HepG2 (cell line): ENCODE results near the gene PLIN1. TPM values are rescaled to one million over a fixed set of nuclear protein-coding genes. Genes with fewer than 3 reads are reported as not detected.

Experiments used
- ARID5B ChIP-seq: IDR thresholded peaks from 2 replicates; pipeline ENCODE4 v1.4.0; 2020; ENCODE audit warnings: mild to moderate bottlenecking, missing genetic modification reagents
- ATF4 ChIP-seq, 2 experiments: fragments of 450-650 bp in 1 of 2; sonication (generic) in 1 of 2; formaldehyde crosslinking; IDR thresholded peaks; 2 replicates each; pipeline versions ENCODE4 v1.5.0 to v1.8.0; 2020 to 2022; ENCODE audit warnings: mild to moderate bottlenecking in 1 of 2, missing genetic modification reagents in 1 of 2
- BORCS8-MEF2B ChIP-seq: sonication (generic); formaldehyde crosslinking; IDR thresholded peaks from 2 replicates; pipeline ENCODE4 v1.8.0; 2022; ENCODE audit warnings: mild to moderate bottlenecking, missing genetic modification reagents
- ESRRA ChIP-seq: sonication (generic); formaldehyde crosslinking; IDR thresholded peaks from 2 replicates; pipeline ENCODE4 v1.5.1; 2020; ENCODE audit warnings: mild to moderate bottlenecking, low read depth, missing genetic modification reagents
- FUBP1 ChIP-seq: sonication (generic); formaldehyde crosslinking; IDR thresholded peaks from 2 replicates; pipeline ENCODE4 v1.5.1; 2020; ENCODE audit warnings: missing genetic modification reagents, mild to moderate bottlenecking, borderline replicate concordance
- GFI1 ChIP-seq: sonication (generic); formaldehyde crosslinking; IDR thresholded peaks from 2 replicates; pipeline ENCODE4 v1.5.0; 2020; ENCODE audit warnings: missing genetic modification reagents, mild to moderate bottlenecking, borderline replicate concordance
- GPN1 ChIP-seq: sonication (generic); formaldehyde crosslinking; IDR thresholded peaks from 2 replicates; pipeline ENCODE4 v1.5.1; 2020; ENCODE audit warnings: missing genetic modification reagents, borderline replicate concordance
- HNF4G ChIP-seq, 2 experiments: sonication (generic) in 1 of 2; formaldehyde crosslinking in 1 of 2; IDR thresholded peaks; 2 replicates each; pipeline versions ENCODE4 v1.4.0 to v1.6.1; 2011 to 2020; ENCODE audit warnings: borderline replicate concordance in 2 of 2, low read depth in 2 of 2, mild to moderate bottlenecking in 2 of 2, low read length in 1 of 2, missing genetic modification reagents in 1 of 2, moderate library complexity in 1 of 2
- KMT2A ChIP-seq: sonication (generic); formaldehyde crosslinking; IDR thresholded peaks from 2 replicates; pipeline ENCODE4 v1.4.0; 2020; ENCODE audit warnings: missing genetic modification reagents
- NR3C1 ChIP-seq: sonication (generic); formaldehyde crosslinking; IDR thresholded peaks from 2 replicates; pipeline ENCODE4 v1.4.0; 2020; ENCODE audit warnings: missing genetic modification reagents
- POLR2A ChIP-seq, 2 experiments: IDR thresholded peaks; 2 replicates each; pipeline ENCODE4 v1.6.1; 2011; ENCODE audit warnings: low read depth in 2 of 2, low read length in 2 of 2, mild to moderate bottlenecking in 1 of 2, moderate library complexity in 1 of 2; ENCODE audit not compliant: insufficient read depth in 1 of 2
- SALL2 ChIP-seq: sonication (generic); formaldehyde crosslinking; IDR thresholded peaks from 2 replicates; pipeline ENCODE4 v1.8.1; 2023; ENCODE audit warnings: mild to moderate bottlenecking, missing genetic modification reagents, inconsistent platforms
- SIX4 ChIP-seq: sonication (generic); formaldehyde crosslinking; IDR thresholded peaks from 2 replicates; pipeline ENCODE4 v1.4.0; 2020; ENCODE audit warnings: missing genetic modification reagents
- TEAD2 ChIP-seq: sonication (generic); formaldehyde crosslinking; IDR thresholded peaks from 2 replicates; pipeline ENCODE4 v1.9.0; 2021; ENCODE audit warnings: missing genetic modification reagents
- ZNF446 ChIP-seq: sonication (generic); formaldehyde crosslinking; IDR thresholded peaks from 2 replicates; pipeline ENCODE4 v1.5.0; 2020; ENCODE audit warnings: mild to moderate bottlenecking, missing genetic modification reagents
- polyA plus RNA-seq, 8 experiments: library from polyadenylated mRNA; depleted of rRNA in 3 of 8; stranded (reverse) in 7 of 8; unstranded in 1 of 8; fragments of >200 nt; fragmentation: Illumina TruSeq in 4 of 8; extraction: Trizol in 4 of 8; gene quantifications; 2 replicates each; pipeline versions ENCODE4 v1.2.1 to v1.2.3, GENCODE V29; 2011 to 2016; ENCODE audit warnings: low read depth in 4 of 8, missing spikeins in 1 of 8, mixed read lengths in 1 of 8; ENCODE audit not compliant: insufficient read depth in 1 of 8
- total RNA-seq, 5 experiments: library from RNA; depleted of rRNA; stranded (reverse); fragments of >200 nt; fragmentation: Illumina TruSeq; extraction: Trizol; gene quantifications; 2 replicates each; pipeline ENCODE4 v1.2.3, GENCODE V29; 2016; ENCODE audit warnings: low read depth in 1 of 5
- TF ChIP-seq, protein P1 (sequence below): fragments of 450-650 bp; IDR thresholded peaks from 2 replicates; pipeline ENCODE4 v1.6.1; 2017
- TF ChIP-seq, protein P2 (sequence below), 2 experiments: IDR thresholded peaks; 2 replicates each; pipeline ENCODE4 v1.6.1; 2011 to 2012; ENCODE audit warnings: low read length in 2 of 2, borderline replicate concordance in 1 of 2, low read depth in 1 of 2, mild to moderate bottlenecking in 1 of 2, moderate library complexity in 1 of 2

PLIN1 gene
- total and polyA plus RNA-seq, 2 of the 13 experiments (the other 11 are each of a cell fraction or from before 2014, with no cell fraction given): 0.74 to 1.2 TPM

- TF ChIP-seq ATF4 (CRISPR knock-in tag; IDR thresholded peaks at IDR 0.05) (no peak), NR3C1 (CRISPR knock-in tag) (no peak), FUBP1 (CRISPR knock-in tag) (no peak), ARID5B (CRISPR knock-in tag) (peak; percentile 71), SIX4 (CRISPR knock-in tag) (0 out of 2 replicates have a peak, but pooled peaks have one; percentile 47), BORCS8-MEF2B (CRISPR knock-in tag) (peak; percentile 63; the same call in 1 of the 2 replicates), GPN1 (CRISPR knock-in tag) (no peak), ZNF446 (CRISPR knock-in tag) (no peak), HNF4G (IDR thresholded peaks at IDR 0.05; ENCODE audit: borderline replicate concordance, low read depth, low read length) (peak; percentile 87), HNF4G (CRISPR knock-in tag; IDR thresholded peaks at IDR 0.05; ENCODE audit: borderline replicate concordance, low read depth) (peak; percentile 40; the same call in 1 of the 2 replicates), SALL2 (no peak), GFI1 (CRISPR knock-in tag) (peak; percentile 85; the same call in 1 of the 2 replicates), KMT2A (CRISPR knock-in tag) (peak; percentile 45; the same call in 1 of the 2 replicates), POLR2A (IDR thresholded peaks at IDR 0.05; ENCODE audit: insufficient read depth in 1 of 2, low read depth in 2 of 2, low read length in 2 of 2) (no peak), ESRRA (CRISPR knock-in tag) (0 out of 2 replicates have a peak, but pooled peaks have one; percentile 25), TEAD2 (CRISPR knock-in tag) (no peak)
- TF ChIP-seq, protein P1, sequence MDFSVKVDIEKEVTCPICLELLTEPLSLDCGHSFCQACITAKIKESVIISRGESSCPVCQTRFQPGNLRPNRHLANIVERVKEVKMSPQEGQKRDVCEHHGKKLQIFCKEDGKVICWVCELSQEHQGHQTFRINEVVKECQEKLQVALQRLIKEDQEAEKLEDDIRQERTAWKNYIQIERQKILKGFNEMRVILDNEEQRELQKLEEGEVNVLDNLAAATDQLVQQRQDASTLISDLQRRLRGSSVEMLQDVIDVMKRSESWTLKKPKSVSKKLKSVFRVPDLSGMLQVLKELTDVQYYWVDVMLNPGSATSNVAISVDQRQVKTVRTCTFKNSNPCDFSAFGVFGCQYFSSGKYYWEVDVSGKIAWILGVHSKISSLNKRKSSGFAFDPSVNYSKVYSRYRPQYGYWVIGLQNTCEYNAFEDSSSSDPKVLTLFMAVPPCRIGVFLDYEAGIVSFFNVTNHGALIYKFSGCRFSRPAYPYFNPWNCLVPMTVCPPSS: no peak
- TF ChIP-seq, protein P2, sequence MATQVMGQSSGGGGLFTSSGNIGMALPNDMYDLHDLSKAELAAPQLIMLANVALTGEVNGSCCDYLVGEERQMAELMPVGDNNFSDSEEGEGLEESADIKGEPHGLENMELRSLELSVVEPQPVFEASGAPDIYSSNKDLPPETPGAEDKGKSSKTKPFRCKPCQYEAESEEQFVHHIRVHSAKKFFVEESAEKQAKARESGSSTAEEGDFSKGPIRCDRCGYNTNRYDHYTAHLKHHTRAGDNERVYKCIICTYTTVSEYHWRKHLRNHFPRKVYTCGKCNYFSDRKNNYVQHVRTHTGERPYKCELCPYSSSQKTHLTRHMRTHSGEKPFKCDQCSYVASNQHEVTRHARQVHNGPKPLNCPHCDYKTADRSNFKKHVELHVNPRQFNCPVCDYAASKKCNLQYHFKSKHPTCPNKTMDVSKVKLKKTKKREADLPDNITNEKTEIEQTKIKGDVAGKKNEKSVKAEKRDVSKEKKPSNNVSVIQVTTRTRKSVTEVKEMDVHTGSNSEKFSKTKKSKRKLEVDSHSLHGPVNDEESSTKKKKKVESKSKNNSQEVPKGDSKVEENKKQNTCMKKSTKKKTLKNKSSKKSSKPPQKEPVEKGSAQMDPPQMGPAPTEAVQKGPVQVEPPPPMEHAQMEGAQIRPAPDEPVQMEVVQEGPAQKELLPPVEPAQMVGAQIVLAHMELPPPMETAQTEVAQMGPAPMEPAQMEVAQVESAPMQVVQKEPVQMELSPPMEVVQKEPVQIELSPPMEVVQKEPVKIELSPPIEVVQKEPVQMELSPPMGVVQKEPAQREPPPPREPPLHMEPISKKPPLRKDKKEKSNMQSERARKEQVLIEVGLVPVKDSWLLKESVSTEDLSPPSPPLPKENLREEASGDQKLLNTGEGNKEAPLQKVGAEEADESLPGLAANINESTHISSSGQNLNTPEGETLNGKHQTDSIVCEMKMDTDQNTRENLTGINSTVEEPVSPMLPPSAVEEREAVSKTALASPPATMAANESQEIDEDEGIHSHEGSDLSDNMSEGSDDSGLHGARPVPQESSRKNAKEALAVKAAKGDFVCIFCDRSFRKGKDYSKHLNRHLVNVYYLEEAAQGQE (IDR thresholded peaks at IDR 0.05; ENCODE audit: borderline replicate concordance in 1 of 2, low read depth in 1 of 2, low read length in 2 of 2): peak in 1 of 2 experiments; percentile 79; a peak in 3 of 4 replicates
Measured at GRCh38 chr15:89680282-89680873, 1.2 kb upstream of the PLIN1 start (continued).
